ENCODE measurements around the gene CXCL10. TPM values are rescaled to one million over a fixed set of nuclear protein-coding genes. Genes with fewer than 3 reads are reported as not detected.

Gene CXCL10
- polyA plus RNA-seq (2012; ENCODE audit: insufficient read length, low read depth): not detected

DNA sequence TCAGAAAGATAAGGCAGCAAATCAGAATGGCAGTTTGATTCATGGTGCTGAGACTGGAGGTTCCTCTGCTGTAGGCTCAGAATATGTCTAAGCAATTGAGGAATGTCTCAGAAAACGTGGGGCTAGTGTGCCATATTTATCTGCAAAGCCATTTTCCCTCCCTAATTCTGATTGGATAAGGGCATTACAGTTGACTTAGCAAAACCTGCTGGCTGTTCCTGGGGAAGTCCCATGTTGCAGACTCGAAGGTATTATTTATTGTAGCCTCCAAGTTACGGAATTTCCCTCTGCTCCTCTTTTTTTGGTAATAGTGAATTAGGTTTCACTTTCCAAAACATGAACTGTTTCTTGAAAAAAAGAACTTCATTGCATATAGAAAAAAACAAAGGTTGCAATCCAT, at the start of gene CXCL10:
Gene CXCL10 (minus strand): TSS at position 109 of the 400 bp plus-strand sequence. CDS start 66 bp downstream, at position 43.
- TF ChIP-seq REST (IDR thresholded peaks at IDR 0.05; ENCODE audit: insufficient read depth in 1 of 2, low read depth in 2 of 2, low read length in 2 of 2) (no peak), SIN3A (IDR thresholded peaks at IDR 0.05; ENCODE audit: borderline replicate concordance, insufficient read depth, low read length) (no peak), FOXP2 (optimal IDR thresholded peaks at IDR 0.05; ENCODE audit: borderline replicate concordance, extremely low read depth, extremely low read length, insufficient read depth) (no peak), POLR2AphosphoS5 (IDR thresholded peaks at IDR 0.05; ENCODE audit: low read depth, low read length) (no peak), TAF1 (IDR thresholded peaks at IDR 0.05; ENCODE audit: borderline replicate concordance, insufficient read depth, low read length) (no peak)

GRCh38 chr4:76072760-76073159, 49.5 kb upstream of the CXCL10 start:
- no peak for TF ChIP-seq POLR2AphosphoS5 (IDR thresholded peaks at IDR 0.05; ENCODE audit: low read depth, low read length)
- no peak for TF ChIP-seq FOXP2 (optimal IDR thresholded peaks at IDR 0.05; ENCODE audit: borderline replicate concordance, extremely low read depth, extremely low read length, insufficient read depth)
- TF ChIP-seq TAF1 (IDR thresholded peaks at IDR 0.05; ENCODE audit: borderline replicate concordance, insufficient read depth, low read length): no peak
- TF ChIP-seq SIN3A (IDR thresholded peaks at IDR 0.05; ENCODE audit: borderline replicate concordance, insufficient read depth, low read length): no peak
- TF ChIP-seq REST (IDR thresholded peaks at IDR 0.05; ENCODE audit: insufficient read depth in 1 of 2, low read depth in 2 of 2, low read length in 2 of 2): no peak

DNA sequence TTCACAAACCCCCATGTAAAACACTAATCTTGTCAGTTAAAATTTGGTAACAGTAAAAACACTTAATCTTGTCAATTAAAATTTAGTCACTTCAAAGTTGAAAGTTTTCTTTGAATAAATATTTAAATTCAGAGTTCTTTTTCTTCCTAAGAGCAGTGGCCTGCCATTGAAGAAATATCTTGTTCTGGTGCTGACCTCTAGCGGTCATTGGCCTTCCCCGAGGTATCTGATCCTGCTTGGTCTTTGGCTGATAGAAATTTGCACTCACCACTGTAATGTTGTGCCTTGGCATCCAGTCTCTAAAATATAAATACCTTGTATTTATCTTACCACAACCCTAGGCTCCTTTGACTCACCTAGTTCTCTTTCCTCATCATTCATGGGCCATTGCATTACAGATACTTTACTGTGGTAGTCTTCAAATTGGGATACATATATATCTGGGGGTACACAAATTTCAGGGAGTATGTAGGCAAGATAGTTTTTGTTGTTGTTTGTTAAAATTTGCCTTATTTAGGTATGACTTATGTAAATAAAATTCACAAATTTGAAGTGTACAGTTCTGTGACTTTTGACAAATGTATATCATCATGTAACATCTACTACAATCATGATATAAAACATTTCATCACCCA, 44.5 kb upstream of the CXCL10 start:
- TF ChIP-seq SIN3A (IDR thresholded peaks at IDR 0.05; ENCODE audit: borderline replicate concordance, insufficient read depth, low read length): no peak

GRCh38 chr4:76066546-76066945, 43.2 kb upstream of the CXCL10 start:
- TF ChIP-seq POLR2AphosphoS5 (IDR thresholded peaks at IDR 0.05; ENCODE audit: low read depth, low read length): no peak
- TF ChIP-seq REST (IDR thresholded peaks at IDR 0.05; ENCODE audit: insufficient read depth in 1 of 2, low read depth in 2 of 2, low read length in 2 of 2): no peak
- no peak for TF ChIP-seq SIN3A (IDR thresholded peaks at IDR 0.05; ENCODE audit: borderline replicate concordance, insufficient read depth, low read length)
- TF ChIP-seq TAF1 (IDR thresholded peaks at IDR 0.05; ENCODE audit: borderline replicate concordance, insufficient read depth, low read length): no peak
- no peak for TF ChIP-seq FOXP2 (optimal IDR thresholded peaks at IDR 0.05; ENCODE audit: borderline replicate concordance, extremely low read depth, extremely low read length, insufficient read depth)

- no peak for TF ChIP-seq REST (IDR thresholded peaks at IDR 0.05; ENCODE audit: insufficient read depth in 1 of 2, low read depth in 2 of 2, low read length in 2 of 2)
- no peak for TF ChIP-seq FOXP2 (optimal IDR thresholded peaks at IDR 0.05; ENCODE audit: borderline replicate concordance, extremely low read depth, extremely low read length, insufficient read depth)
- no peak for TF ChIP-seq TAF1 (IDR thresholded peaks at IDR 0.05; ENCODE audit: borderline replicate concordance, insufficient read depth, low read length)
- TF ChIP-seq SIN3A (IDR thresholded peaks at IDR 0.05; ENCODE audit: borderline replicate concordance, insufficient read depth, low read length): no peak
- no peak for TF ChIP-seq POLR2AphosphoS5 (IDR thresholded peaks at IDR 0.05; ENCODE audit: low read depth, low read length)
Observed at GRCh38 chr4:76061982-76062381, 38.7 kb upstream of the CXCL10 start.
